ENCODE results near the gene IFNL3. TPM values are rescaled to one million over a fixed set of nuclear protein-coding genes. Genes with fewer than 3 reads are reported as not detected.
A peak's percentile ranks its signal among the peaks of the same experiment; 100 is the strongest.
"Not testable (repeated sequence)": the region's sequence is repeated elsewhere in the genome, so short reads cannot be mapped to it uniquely, and the experiment has no call there.

The IFNL3 gene
- total RNA-seq, 3 donors from 2014 or later, result not detected

DNA sequence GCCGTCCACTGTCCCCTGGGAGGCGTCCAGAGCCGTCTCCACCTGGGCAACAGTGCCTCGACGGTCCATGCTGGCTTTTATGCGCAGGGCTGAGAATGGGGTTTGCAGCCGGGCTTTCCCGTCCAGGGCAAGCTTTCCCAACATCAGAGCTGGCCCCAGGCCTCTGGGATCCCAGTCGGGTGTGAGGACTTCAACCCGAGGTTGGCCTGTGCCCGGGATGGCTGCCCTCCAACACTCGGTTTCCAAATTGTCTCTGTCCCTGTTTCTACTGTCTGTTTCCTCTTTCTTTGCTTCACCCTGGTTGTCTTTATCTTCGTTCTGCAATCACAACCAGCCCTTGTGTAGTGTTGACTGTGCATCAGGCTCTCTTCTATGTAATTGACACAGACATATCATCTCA lies 4.0 kb upstream of the IFNL3 start, which contains the start of gene IFNL4:
Gene IFNL4 (minus strand): TSS at position 51 of the 400 bp plus-strand sequence.
- H3K36me3 ChIP-seq (ENCODE audit: low read depth), result no peaks in the 10 kb centered on the region
- no peak for TF ChIP-seq CTCF (IDR thresholded peaks at IDR 0.05)
- no peak for DNase-seq
- H3K9me3 ChIP-seq, result no peaks in the 10 kb centered on the region
- no peak for ATAC-seq
- intact Hi-C loops (cut with DNase I, micrococcal nuclease), result no loop called here
- no peaks in the 10 kb centered on the region for H3K4me1 ChIP-seq (ENCODE audit: low read depth)
- H3K4me3 ChIP-seq, result no peak within 1 kb of the TSS

GRCh38 chr19:39247701-39248664 lies 3.2 kb upstream of the IFNL3 start:
- DNase-seq (no peak), ATAC-seq (peak; percentile 61)
- Histone ChIP-seq H3K36me3 (ENCODE audit: low read depth) (no peaks in the 10 kb centered on the region), H3K4me1 (ENCODE audit: low read depth) (no peaks in the 10 kb centered on the region), H3K4me3 (no peak overlapping the region), H3K9me3 (no peaks in the 10 kb centered on the region)
- no peak for TF ChIP-seq CTCF (IDR thresholded peaks at IDR 0.05)
- intact Hi-C loops (cut with DNase I, micrococcal nuclease), result no loop called here

DNA sequence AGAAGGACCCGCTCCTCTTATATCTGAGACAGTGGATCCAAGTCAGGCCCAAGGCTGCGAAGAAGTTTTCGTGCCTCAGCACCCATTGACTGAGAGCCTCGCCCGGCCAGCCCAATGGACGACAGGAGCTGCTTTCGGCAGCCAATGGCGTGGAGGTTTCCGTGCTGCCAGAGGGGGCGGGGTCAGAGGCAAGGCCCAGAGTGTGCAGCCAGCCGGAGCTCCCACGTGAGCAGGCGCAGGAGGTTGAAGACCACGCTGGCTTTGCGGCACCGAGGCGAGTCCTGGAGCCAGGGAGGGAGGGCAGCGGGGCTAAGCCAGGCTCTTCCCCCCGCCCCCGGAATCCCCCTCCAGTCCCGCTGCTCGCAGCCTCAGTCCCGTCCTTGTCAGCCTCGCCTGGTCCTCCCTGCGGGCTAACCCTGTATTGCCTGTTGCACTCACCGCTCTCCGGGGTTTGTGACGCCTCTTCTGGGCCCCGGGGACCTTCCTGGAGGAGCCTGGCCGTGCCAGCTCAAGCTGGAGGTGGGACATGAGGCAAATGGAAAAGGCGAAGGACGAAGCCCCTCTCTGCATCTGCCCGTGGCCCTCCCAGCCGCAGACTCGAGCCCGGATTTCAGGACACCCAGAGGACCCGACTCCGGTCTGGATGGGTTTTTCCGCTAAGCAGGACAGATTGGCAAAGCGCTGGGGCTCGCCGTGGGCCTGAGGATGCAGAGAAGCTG lies 2.3 kb upstream of the IFNL3 start:
- Histone ChIP-seq H3K9me3 (no peaks in the 10 kb centered on the region), H3K36me3 (ENCODE audit: low read depth) (no peaks in the 10 kb centered on the region), H3K4me1 (ENCODE audit: low read depth) (no peaks in the 10 kb centered on the region), H3K4me3 (no peak overlapping the region)
- peak; percentile 46 for ATAC-seq
- intact Hi-C loops (cut with DNase I, micrococcal nuclease), result no loop called here
- no peak for TF ChIP-seq CTCF (IDR thresholded peaks at IDR 0.05)
- peak; percentile 17 to 50 (median 29) for DNase-seq

GRCh38 chr19:39245166-39245565 lies 360 bp upstream of the IFNL3 start:
- peak; percentile 67 for ATAC-seq
- H3K4me3 ChIP-seq; DNase-seq; intact Hi-C loops (cut with DNase I, micrococcal nuclease); H3K36me3 ChIP-seq (ENCODE audit: low read depth); H3K4me1 ChIP-seq (ENCODE audit: low read depth); H3K9me3 ChIP-seq: not testable (repeated sequence)

GRCh38 chr19:39243741-39244140 lies 1.1 kb downstream of the IFNL3 start:
- DNase-seq, result not testable (repeated sequence)

DNA sequence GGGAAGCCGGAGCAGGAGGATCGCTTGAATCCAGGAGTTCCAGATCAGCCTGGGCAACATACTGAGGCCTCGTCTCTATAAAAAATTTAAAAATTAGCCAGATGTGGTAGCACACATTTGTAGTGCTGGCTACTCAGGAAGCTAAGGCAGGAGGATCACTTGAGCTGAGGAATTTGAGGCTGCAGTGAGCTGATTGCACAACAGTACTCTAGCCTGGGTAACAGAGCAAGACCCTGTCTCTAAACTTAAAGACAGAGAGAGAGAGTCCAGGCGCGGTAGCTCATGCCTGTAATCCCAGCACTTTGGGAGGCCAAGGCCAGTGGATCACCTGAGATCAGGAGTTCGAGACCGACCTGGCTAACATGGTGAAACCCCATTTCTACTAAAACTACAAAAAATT lies 4.4 kb downstream of the IFNL3 start:
- Histone ChIP-seq H3K36me3 (ENCODE audit: low read depth) (no peaks in the 10 kb centered on the region), H3K4me3 (no peak overlapping the region), H3K9me3 (no peaks in the 10 kb centered on the region), H3K4me1 (ENCODE audit: low read depth) (no peaks in the 10 kb centered on the region)
- DNase-seq (no peak), ATAC-seq (no peak)
- intact Hi-C loops (cut with DNase I, micrococcal nuclease), result no loop called here
- TF ChIP-seq CTCF (IDR thresholded peaks at IDR 0.05), result no peak

More at GRCh38 chr19:39243741-39244140, 1.1 kb downstream of the IFNL3 start:
- H3K4me1 ChIP-seq (ENCODE audit: low read depth); H3K9me3 ChIP-seq; ATAC-seq; H3K36me3 ChIP-seq (ENCODE audit: low read depth); intact Hi-C loops (cut with DNase I, micrococcal nuclease); H3K4me3 ChIP-seq: not testable (repeated sequence)

Data from mucosa of descending colon (tissue), 3 donors.